IMR-90 (cell line): Measurements from ENCODE around the gene ARHGAP24. TPM values are rescaled to one million over a fixed set of nuclear protein-coding genes. Genes with fewer than 3 reads are reported as not detected.
A peak's percentile ranks its signal among the peaks of the same experiment; 100 is the strongest.

Experiments used
- ATAC-seq: fragments of 200-7000 bp; cut with Tn5 transposase; 2 replicates; pipeline ENCODE4 v1.9.1; 2020; ENCODE audit warnings: low read depth, mild to moderate bottlenecking, moderate library complexity
- BruUV-seq: library from RNA; stranded (reverse); fragments of 400-500 nt; replicated peaks from 2 replicates; lab custom pipeline; 2021; lab: Mats Ljungman, UMichigan
- CTCF ChIA-PET: fragments of 300-600 bp; formaldehyde crosslinking; extraction: SDS; loops from one replicate; lab custom pipeline; 2021; ENCODE audit warnings: antibody characterized with exemption; lab: Yijun Ruan, JAX
- POLR2A ChIA-PET: fragments of 300-600 bp; sonication (Branson Sonifier 250); formaldehyde crosslinking; loops from one replicate; lab custom pipeline; 2022; ENCODE audit warnings: antibody characterized with exemption; ENCODE audit not compliant: unreplicated experiment; lab: Charles Lee
- DNase-seq: peaks from one replicate; pipeline ENCODE4 v3.0.0; 2013
- H2AFZ ChIP-seq: replicated peaks from 2 replicates; pipeline ENCODE3; 2013; ENCODE audit warnings: low read length, mild to moderate bottlenecking; ENCODE audit not compliant: poor library complexity
- H2AK5ac ChIP-seq: 2 replicates; pipeline ENCODE4 v1.6.1; 2013; ENCODE audit warnings: low read depth, low read length, inconsistent platforms
- H2AK9ac ChIP-seq: replicated peaks from 2 replicates; pipeline ENCODE3; 2013; ENCODE audit warnings: mild to moderate bottlenecking, low read depth, low read length, moderate library complexity; ENCODE audit not compliant: poor library complexity
- H2BK120ac ChIP-seq: 2 replicates; pipeline ENCODE4 v1.6.1; 2013; ENCODE audit warnings: low read depth, low read length, inconsistent platforms
- H2BK15ac ChIP-seq: 3 replicates; pipeline ENCODE4 v1.6.1; 2013; ENCODE audit warnings: low read depth, low read length, inconsistent platforms
- H2BK20ac ChIP-seq: 2 replicates; pipeline ENCODE4 v1.6.1; 2013; ENCODE audit warnings: low read depth, mild to moderate bottlenecking, inconsistent platforms, low read length, moderate library complexity
- H2BK5ac ChIP-seq: 2 replicates; pipeline ENCODE4 v1.6.1; 2013; ENCODE audit warnings: mild to moderate bottlenecking, low read depth, low read length, inconsistent platforms; ENCODE audit not compliant: poor library complexity, severe bottlenecking
- H3K14ac ChIP-seq: replicated peaks from 2 replicates; pipeline ENCODE4 v1.6.1; 2013; ENCODE audit warnings: low read depth, low read length, inconsistent platforms
- H3K18ac ChIP-seq: 2 replicates; pipeline ENCODE4 v1.6.1; 2013; ENCODE audit warnings: low read depth, low read length, control low read depth
- H3K23ac ChIP-seq: 2 replicates; pipeline ENCODE4 v1.6.1; 2013; ENCODE audit warnings: low read depth, low read length, inconsistent platforms
- H3K27ac ChIP-seq: 2 replicates; pipeline ENCODE4 v1.5.1; 2013; ENCODE audit warnings: mild to moderate bottlenecking, control low read depth, low read length; ENCODE audit not compliant: insufficient read depth
- H3K27me3 ChIP-seq: 2 replicates; pipeline ENCODE4 v1.6.1; 2013; ENCODE audit warnings: low read length; ENCODE audit not compliant: control insufficient read depth, insufficient read depth
- H3K36me3 ChIP-seq: 2 replicates; pipeline ENCODE4 v1.6.1; 2013; ENCODE audit warnings: low read length, mixed read lengths; ENCODE audit not compliant: control insufficient read depth, insufficient read depth
- H3K4ac ChIP-seq: 2 replicates; pipeline ENCODE4 v1.6.1; 2013; ENCODE audit warnings: low read depth, low read length, inconsistent platforms
- H3K4me1 ChIP-seq: 2 replicates; pipeline ENCODE4 v1.6.1; 2013; ENCODE audit warnings: low read length, mixed read lengths; ENCODE audit not compliant: control insufficient read depth, insufficient read depth
- H3K4me2 ChIP-seq: 2 replicates; pipeline ENCODE4 v1.6.1; 2013; ENCODE audit warnings: low read depth, mild to moderate bottlenecking, control low read depth, low read length, moderate library complexity
- H3K4me3 ChIP-seq: 2 replicates; pipeline ENCODE4 v1.5.1; 2013; ENCODE audit warnings: low read depth, mild to moderate bottlenecking, control low read depth, low read length, moderate library complexity; ENCODE audit not compliant: insufficient read depth
- H3K56ac ChIP-seq: 2 replicates; pipeline ENCODE4 v1.6.1; 2013; ENCODE audit warnings: low read length, inconsistent platforms; ENCODE audit not compliant: insufficient read depth; ENCODE audit errors: extremely low read depth
- H3K79me1 ChIP-seq, 2 experiments: 2 replicates each; pipeline ENCODE4 v1.6.1; 2013; ENCODE audit warnings: low read length in 2 of 2, inconsistent platforms in 1 of 2, low read depth in 1 of 2
- H3K9ac ChIP-seq: 2 replicates; pipeline ENCODE4 v1.6.1; 2013; ENCODE audit warnings: low read depth, low read length, control low read depth
- H3K9me1 ChIP-seq: 2 replicates; pipeline ENCODE4 v1.6.1; 2013; ENCODE audit warnings: low read length, inconsistent platforms; ENCODE audit not compliant: insufficient read depth
- H3K9me3 ChIP-seq: 2 replicates; pipeline ENCODE4 v1.6.1; 2013; ENCODE audit warnings: low read length; ENCODE audit not compliant: control insufficient read depth, insufficient read depth
- H4K20me1 ChIP-seq: 2 replicates; pipeline ENCODE4 v1.6.1; 2013; ENCODE audit warnings: low read length, inconsistent platforms; ENCODE audit not compliant: insufficient read depth
- H4K5ac ChIP-seq: 2 replicates; pipeline ENCODE4 v1.6.1; 2013; ENCODE audit warnings: mild to moderate bottlenecking, low read depth, low read length, control low read depth
- H4K8ac ChIP-seq, 2 experiments: 2 replicates each; pipeline ENCODE4 v1.6.1; 2013; ENCODE audit warnings: low read depth in 2 of 2, low read length in 2 of 2, control low read depth in 1 of 2, inconsistent platforms in 1 of 2
- H4K91ac ChIP-seq: 2 replicates; pipeline ENCODE4 v1.6.1; 2013; ENCODE audit warnings: low read depth, low read length, inconsistent platforms; ENCODE audit not compliant: insufficient read depth
- CHD1 ChIP-seq: IDR thresholded peaks from 2 replicates; pipeline ENCODE4 v1.6.1; 2012; ENCODE audit warnings: low read depth, low read length, improper control_type of control experiment
- FOS ChIP-seq: fragments of 150-350 bp; IDR thresholded peaks from 2 replicates; pipeline ENCODE4 v1.6.1; 2016; ENCODE audit warnings: low read depth, low read length
- NFE2L2 ChIP-seq: fragments of 150-350 bp; IDR thresholded peaks from 2 replicates; pipeline ENCODE4 v1.6.1; 2016; ENCODE audit warnings: low read depth, mild to moderate bottlenecking, low read length
- WGBS, 2 experiments: methylation state at CpG; one replicate each; pipeline versions ENCODE4 v1.1.5 to v1.1.7; 2013; ENCODE audit warnings: missing lambda C conversion rate in 2 of 2; ENCODE audit not compliant: insufficient read length in 1 of 2; ENCODE audit errors: extremely low coverage in 2 of 2; 5-methylcytosine and 5-hydroxymethylcytosine counted together
- dilution Hi-C: fragments of 300-500 bp; cut with HindIII; formaldehyde crosslinking; loops from one replicate; pipeline ENCODE4 v1.14.3; 2018; ENCODE audit warnings: low sequenced_read_pairs; ENCODE audit not compliant: unreplicated experiment
- in situ Hi-C: fragments of 300-500 bp; cut with MboI; formaldehyde crosslinking; loops from 3 replicates; pipeline ENCODE4 v1.14.3; 2019; ENCODE audit warnings: low sequenced_read_pairs, inconsistent platforms, mixed read lengths
- intact Hi-C: fragments of 100-400 bp; cut with micrococcal nuclease; formaldehyde crosslinking; loops from 2 replicates; pipeline ENCODE4 v1.10.0; 2022
- polyA plus RNA-seq, 3 experiments: library from polyadenylated mRNA; depleted of rRNA; stranded (reverse); fragments of >200 nt; gene quantifications; 2 replicates each; pipeline ENCODE4 v1.2.3, GENCODE V29; 2012; ENCODE audit warnings: low replicate concordance in 1 of 3
- total RNA-seq: library from RNA; depleted of rRNA; stranded (reverse); fragments of >200 nt; gene quantifications from 2 replicates; pipeline ENCODE4 v1.2.3, GENCODE V29; 2012

The ARHGAP24 gene
- total and polyA plus RNA-seq, 2 of the 4 experiments (the other 2 are of a cell fraction): 11.9 to 24.0 TPM

DNA sequence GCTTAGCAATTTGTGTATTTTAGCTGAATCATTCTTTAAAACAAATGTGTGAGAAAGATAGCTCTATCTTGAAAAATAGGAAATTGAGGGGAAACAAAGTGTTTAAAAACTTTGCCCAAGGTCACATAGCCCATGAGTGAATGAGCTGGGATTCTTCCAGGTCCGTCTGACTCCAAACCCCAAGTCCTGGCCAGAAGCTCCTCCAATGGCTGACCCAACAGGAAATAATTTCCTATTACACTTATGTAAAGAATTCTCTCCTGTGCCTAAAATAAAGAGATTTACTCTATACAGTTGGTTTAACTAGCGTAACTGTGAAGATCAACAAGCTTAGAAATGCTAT, 287.6 kb downstream of the ARHGAP24 start:
- ChIA-PET CTCF (interaction anchor here (1.2 to 2.3 kb wide), 3 partner anchors 34 to 206 kb away, joined by 4 to 16 read pairs (median 9); no protein-coding TSS in a partner anchor), POLR2A (interaction anchor here (1.1 kb wide), 1 partner anchor 19 kb away, joined by 4 read pairs; no protein-coding TSS in a partner anchor)
- Histone ChIP-seq H2BK120ac (no peak overlapping the region), H3K9ac (no peak overlapping the region), H3K4me1 (peaks cover 14% of the 10 kb centered on the region), H2BK20ac (no peak overlapping the region), H4K20me1 (no peaks in the 10 kb centered on the region; the same call in 1 of the 2 replicates), H2AFZ (no peak overlapping the region), H2BK15ac (no peak overlapping the region), H3K23ac (no peak overlapping the region; the same call in 1 of the 2 replicates), H3K14ac (no peak overlapping the region), H3K18ac (no peak overlapping the region), H2AK9ac (no peak overlapping the region), H3K9me1 (peaks cover 3% of the 10 kb centered on the region; the same call in 1 of the 2 replicates), H4K5ac (no peak overlapping the region), H3K36me3 (no peaks in the 10 kb centered on the region), H3K4me3 (no peak overlapping the region), H3K27me3 (no peaks in the 10 kb centered on the region), H2AK5ac (no peak overlapping the region), H4K91ac (no peak overlapping the region), H3K56ac (no peak overlapping the region), H4K8ac (0 out of 4 replicates have a peak overlapping the region, but pooled peaks of 1 of the 2 experiments have one; percentile 80), H3K4ac (no peak overlapping the region), H3K9me3 (no peaks in the 10 kb centered on the region), H3K4me2 (peak overlapping the region; percentile 79; the same call in 1 of the 2 replicates), H2BK5ac (peak overlapping the region; percentile 88), H3K79me1 (0 out of 4 replicates have a peak, but pooled peaks cover 0 to 3% of the 10 kb centered on the region in 2 experiments), H3K27ac (peak overlapping the region; percentile 80; the same call in 1 of the 2 replicates)
- intact Hi-C loops (no loop called here), dilution Hi-C loops (no loop called here), in situ Hi-C loops (loop anchor here (10.0 kb wide), 1 partner anchor 272 kb away; no protein-coding TSS in a partner anchor)
- TF ChIP-seq CHD1 (no peak), FOS (0 out of 2 replicates have a peak, but pooled peaks have one; percentile 14), NFE2L2 (peak; percentile 46; the same call in 1 of the 2 replicates)
- peak; percentile 88 for ATAC-seq
- no TSS peak for BruUV-seq
- peak; percentile 93 for DNase-seq
- no CpG with 5 or more reads among the region's 2 CpGs for WGBS, 2 experiments
